Esophagus squamous epithelium (tissue), 4 donors: ENCODE measurements around the gene SLC25A19.

Source experiments
- CTCF ChIP-seq, 6 experiments: fragments of 450-650 bp in 4 of 6; fragments of 200-600 bp in 2 of 6; sonication (generic) in 2 of 6; IDR thresholded peaks; one replicate each; pipeline ENCODE4 v1.5.1; 2016 to 2019; ENCODE audit warnings: antibody characterized with exemption in 6 of 6, mild to moderate bottlenecking in 4 of 6, moderate library complexity in 4 of 6
- POLR2A ChIP-seq, 4 donors: fragments of 450-650 bp; IDR thresholded peaks; one replicate each; pipeline ENCODE4 v1.6.1; 2017; ENCODE audit warnings: antibody characterized with exemption in 4 of 4, mild to moderate bottlenecking in 4 of 4, moderate library complexity in 3 of 4

- peak in 1 of 4 donors; percentile 30 for TF ChIP-seq POLR2A (IDR thresholded peaks at IDR 0.05)
- TF ChIP-seq CTCF (IDR thresholded peaks at IDR 0.05), result peak in 4 of 6 experiments; percentile 10 to 44 (median 36)
These were observed 18.8 kb downstream of the SLC25A19 start for GRCh38 chr17:75270218-75270965.
